GM18505 (cell line): Measurements from ENCODE around the gene NEUROD6.

Experiments
- ATAC-seq: cut with Tn5 transposase; IDR thresholded peaks from one replicate; pipeline ENCODE4 v1.9.1; 2021; ENCODE audit not compliant: unreplicated experiment
- POLR2A ChIP-seq: IDR thresholded peaks from 4 replicates; pipeline ENCODE4 v1.6.1; 2011; ENCODE audit warnings: borderline replicate concordance; ENCODE audit not compliant: insufficient read depth, insufficient read length; ENCODE audit errors: extremely low read depth

The NEUROD6 gene

GRCh38 chr7:31314781-31315180 is 25.7 kb downstream of the NEUROD6 start:
- no peak for TF ChIP-seq POLR2A
- no peak for ATAC-seq

DNA sequence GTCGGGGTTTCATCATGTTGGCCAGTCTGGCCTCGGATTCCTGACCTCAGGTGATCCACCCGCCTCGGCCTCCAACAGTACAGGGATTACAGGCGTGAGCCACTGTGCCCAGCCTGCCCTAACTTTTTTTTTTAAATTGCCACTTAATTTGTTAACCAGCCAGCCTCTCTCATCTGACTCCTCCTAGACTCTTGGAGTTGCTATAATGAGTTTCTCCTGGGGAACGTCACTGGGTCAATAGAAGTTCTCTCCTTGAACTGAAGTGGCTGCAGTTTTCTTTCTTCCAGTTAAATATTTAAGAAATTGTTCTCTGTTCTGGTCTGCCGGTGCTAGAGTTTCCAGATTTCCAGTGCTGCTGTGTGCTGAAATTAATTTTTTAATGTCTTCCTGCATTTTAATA is 27.6 kb downstream of the NEUROD6 start:
- no peak for ATAC-seq
- no peak for TF ChIP-seq POLR2A

GRCh38 chr7:31311552-31311951 is 29.0 kb downstream of the NEUROD6 start:
- no peak for ATAC-seq
- no peak for TF ChIP-seq POLR2A

DNA sequence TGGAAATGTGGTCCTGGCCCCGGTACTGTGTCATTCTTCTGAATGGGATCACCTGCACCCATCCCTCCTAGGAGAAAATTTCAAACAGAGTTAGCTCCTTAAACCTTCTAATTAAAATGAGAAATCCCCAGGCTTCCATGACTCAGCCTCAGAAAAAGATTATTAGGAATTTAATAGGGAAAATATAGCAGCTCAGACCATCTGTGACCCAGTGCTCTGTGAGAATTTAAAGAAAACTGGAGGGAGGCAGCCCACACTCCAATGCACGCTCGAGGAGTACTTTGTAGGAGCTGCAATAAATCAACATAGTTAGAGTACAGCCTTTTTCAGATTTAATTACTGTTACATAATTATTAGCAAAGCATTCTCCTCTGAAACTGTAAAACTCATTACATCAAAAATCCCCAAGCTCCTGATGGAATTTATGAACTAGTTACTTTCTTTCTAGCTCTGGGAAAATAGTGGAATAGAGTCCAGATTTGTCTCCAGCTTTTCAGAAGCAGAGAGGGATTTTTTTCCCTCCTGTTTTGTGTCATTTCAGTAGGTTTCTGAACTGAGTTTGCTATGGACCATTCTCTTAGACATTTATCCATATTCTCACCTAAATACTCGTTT is 30.1 kb downstream of the NEUROD6 start:
- no peak for TF ChIP-seq POLR2A

DNA sequence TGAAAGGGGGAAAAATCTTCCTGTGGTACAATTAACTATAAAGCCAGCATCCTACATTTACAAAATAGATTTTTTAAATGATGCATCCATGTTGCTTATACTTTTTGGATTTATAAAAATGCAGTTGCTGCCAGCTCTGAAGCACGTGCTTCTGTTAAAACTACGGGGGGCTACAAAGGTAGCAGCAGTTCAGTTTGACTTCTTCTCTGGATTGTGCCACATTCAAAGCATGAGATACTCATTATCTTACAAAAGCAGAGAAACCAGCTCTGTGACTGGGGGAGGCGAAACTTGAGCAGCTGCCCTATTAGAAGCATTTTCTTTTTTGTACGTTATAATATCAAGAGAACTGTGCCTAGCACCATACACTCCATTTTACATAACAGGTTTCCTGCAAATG is 31.1 kb downstream of the NEUROD6 start:
- ATAC-seq = no peak
- no peak for TF ChIP-seq POLR2A

More for the DNA sequence above, 30.1 kb downstream of the NEUROD6 start:
- no peak for ATAC-seq

DNA sequence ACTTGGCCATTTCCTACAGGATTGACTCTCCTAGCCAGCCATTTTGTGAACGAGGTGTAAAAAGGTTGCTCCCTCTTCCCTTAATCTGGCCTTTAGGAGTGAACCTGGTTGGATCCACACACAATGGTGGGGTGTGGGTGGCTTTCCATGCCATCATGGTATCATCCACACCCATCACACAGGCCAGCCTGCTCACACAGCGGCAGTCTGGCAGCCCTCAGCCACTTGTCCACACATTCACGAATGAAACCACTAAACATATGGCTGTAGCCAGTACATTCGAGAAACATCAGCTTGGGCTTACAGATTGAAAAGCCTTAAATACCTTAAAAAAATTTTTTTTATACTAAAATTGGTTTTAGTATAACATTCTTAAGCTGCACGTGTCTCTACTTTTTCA is 31.9 kb downstream of the NEUROD6 start:
- ATAC-seq = no peak
- TF ChIP-seq POLR2A = no peak

GRCh38 chr7:31307972-31308371 is 32.6 kb downstream of the NEUROD6 start:
- ATAC-seq = no peak
- TF ChIP-seq POLR2A = no peak

DNA sequence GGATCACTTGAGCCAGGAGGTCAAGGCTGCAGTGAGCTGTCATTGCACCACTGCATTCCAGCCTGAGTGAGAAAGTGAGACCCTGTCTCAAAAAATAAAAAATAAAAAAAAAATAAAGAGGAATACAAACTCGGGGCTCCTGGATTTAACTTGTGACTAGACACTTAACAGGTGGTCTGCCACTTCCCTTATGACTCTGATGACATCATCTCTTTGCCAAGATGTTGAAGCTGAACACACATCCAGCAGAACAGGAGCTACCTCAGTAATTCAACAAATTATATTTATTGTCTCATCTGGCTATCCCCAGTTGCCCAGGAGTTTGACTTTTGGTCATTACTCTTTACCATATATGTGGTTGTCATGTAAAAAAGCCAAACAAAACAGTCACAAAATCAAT is 35.3 kb downstream of the NEUROD6 start:
- ATAC-seq = no peak
- TF ChIP-seq POLR2A = no peak

DNA sequence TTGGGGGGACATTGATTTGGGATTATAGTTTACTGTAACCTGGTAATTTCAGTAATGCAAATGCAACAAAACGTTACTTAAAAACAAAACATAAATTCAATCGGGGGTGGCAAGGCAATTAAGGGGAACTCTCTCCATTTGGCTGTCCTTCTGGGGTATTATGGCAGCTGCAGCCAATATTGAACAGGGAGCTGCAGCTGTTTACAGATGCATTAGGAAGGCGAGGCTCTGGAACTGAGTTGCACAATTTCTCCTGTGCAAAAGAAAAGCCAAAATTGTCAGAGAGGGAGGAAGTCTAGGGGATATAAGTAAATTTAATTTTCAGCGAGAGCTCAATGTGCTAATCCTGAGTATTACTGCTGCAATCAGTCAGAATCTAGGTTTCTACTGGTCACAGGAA is 36.1 kb downstream of the NEUROD6 start:
- no peak for ATAC-seq

DNA sequence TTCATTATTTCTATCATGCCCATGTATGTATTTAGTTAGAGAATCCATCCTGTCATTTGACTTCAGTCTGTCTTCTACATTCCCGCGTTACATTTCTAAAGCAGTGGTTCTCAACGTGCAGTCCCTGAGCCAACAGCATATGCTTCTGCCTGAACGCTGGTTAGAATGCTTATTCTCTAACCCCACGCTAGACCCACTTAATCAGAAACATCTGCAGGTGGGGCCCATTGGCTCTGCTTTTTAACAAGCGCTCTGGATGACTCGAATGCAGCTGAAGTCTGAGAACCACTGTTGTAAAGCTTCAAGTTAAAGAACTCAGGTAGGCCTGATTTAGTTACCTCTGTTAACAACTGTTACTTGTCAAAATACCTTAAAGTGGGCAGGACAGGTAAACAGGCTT is 38.2 kb downstream of the NEUROD6 start:
- no peak for ATAC-seq
- TF ChIP-seq POLR2A = no peak

More for the DNA sequence above, 36.1 kb downstream of the NEUROD6 start:
- no peak for TF ChIP-seq POLR2A

- TF ChIP-seq POLR2A = no peak
- ATAC-seq = no peak
Measured at GRCh38 chr7:31299336-31299735, 41.2 kb downstream of the NEUROD6 start.

GRCh38 chr7:31290601-31291000 is 49.9 kb downstream of the NEUROD6 start:
- no peak for ATAC-seq

More at GRCh38 chr7:31290601-31291000, 49.9 kb downstream of the NEUROD6 start:
- TF ChIP-seq POLR2A = no peak
